GM12878 (cell line): Measurements from ENCODE around the gene MAP4K2. TPM values are rescaled to one million over a fixed set of nuclear protein-coding genes. Genes with fewer than 3 reads are reported as not detected.
A peak's percentile ranks its signal among the peaks of the same experiment; 100 is the strongest.

Source experiments
- ATAC-seq: fragments of 200-7000 bp; cut with Tn5 transposase; 3 replicates; pipeline ENCODE4 v1.9.1; 2020; ENCODE audit warnings: mild to moderate bottlenecking, moderate library complexity
- BruUV-seq: library from RNA; stranded (reverse); fragments of 400-500 nt; replicated peaks from 2 replicates; lab custom pipeline; 2021; lab: Mats Ljungman, UMichigan
- CTCF ChIA-PET: fragments of 300-600 bp; sonication (Branson Sonifier 250); formaldehyde crosslinking; extraction: SDS; loops from one replicate; lab custom pipeline; 2021; ENCODE audit warnings: inconsistent platforms; lab: Yijun Ruan, JAX
- POLR2A ChIA-PET: fragments of 350-600 bp; formaldehyde crosslinking; extraction: SDS; loops from one replicate; lab custom pipeline; 2021; ENCODE audit warnings: inconsistent platforms; lab: Charles Lee
- RAD21 ChIA-PET: fragments of 300-600 bp; sonication (Branson Sonifier 250); formaldehyde crosslinking; loops from one replicate; lab custom pipeline; 2023; ENCODE audit warnings: antibody characterized with exemption; ENCODE audit not compliant: unreplicated experiment; lab: Charles Lee
- SMC1A ChIA-PET: fragments of 300-600 bp; sonication (Branson Sonifier 250); formaldehyde crosslinking; loops from one replicate; lab custom pipeline; 2023; ENCODE audit not compliant: unreplicated experiment, uncharacterized antibody; lab: Charles Lee
- DNase-seq: peaks from one replicate; pipeline ENCODE4 v3.0.0-alpha.2; 2011; ENCODE audit warnings: low read depth, low spot score
- FAIRE-seq: peaks from 3 replicates; lab custom pipeline; 2011; peaks lifted over from hg19 to GRCh38; lab: Jason Lieb, UNC
- H2AFZ ChIP-seq: 2 replicates; pipeline ENCODE4 v1.6.0; 2011; ENCODE audit warnings: low read depth, low read length, control low read depth; ENCODE audit not compliant: control insufficient read depth
- H3K27ac ChIP-seq: 2 replicates; pipeline ENCODE4 v1.5.1; 2011; ENCODE audit warnings: control low read depth; ENCODE audit not compliant: control insufficient read depth, insufficient read depth
- H3K27me3 ChIP-seq, 2 experiments: replicated peaks in 1 of 2; 2 replicates each; pipeline versions ENCODE4 v1.6.0 to v1.6.1; 2011; ENCODE audit warnings: low read length in 1 of 2; ENCODE audit not compliant: control insufficient read depth in 2 of 2, insufficient read depth in 2 of 2
- H3K36me3 ChIP-seq, 2 experiments: 2 replicates each; pipeline ENCODE4 v1.5.1; 2011; ENCODE audit warnings: low read length in 1 of 2; ENCODE audit not compliant: control insufficient read depth in 2 of 2, insufficient read depth in 2 of 2
- H3K4me1 ChIP-seq: 2 replicates; pipeline ENCODE4 v1.6.1; 2011; ENCODE audit warnings: mild to moderate bottlenecking, low read length, moderate library complexity, mixed read lengths; ENCODE audit not compliant: control insufficient read depth, insufficient read depth
- H3K4me2 ChIP-seq: 2 replicates; pipeline ENCODE4 v1.6.0; 2011; ENCODE audit warnings: control low read depth; ENCODE audit not compliant: control insufficient read depth, insufficient read depth
- H3K4me3 ChIP-seq: fragments of 200-600 bp; sonication (generic); 2 replicates; pipeline ENCODE4 v1.5.1; 2016
- H3K79me2 ChIP-seq: 2 replicates; pipeline ENCODE4 v1.6.0; 2011; ENCODE audit warnings: low read length; ENCODE audit not compliant: control insufficient read depth, insufficient read depth
- H3K9ac ChIP-seq: 2 replicates; pipeline ENCODE4 v1.8.0; 2011; ENCODE audit warnings: low read length, control low read depth, mixed read lengths; ENCODE audit not compliant: control insufficient read depth, insufficient read depth
- H3K9me3 ChIP-seq: replicated peaks from 3 replicates; pipeline ENCODE4 v1.5.1; 2011; ENCODE audit warnings: mild to moderate bottlenecking, low read length; ENCODE audit not compliant: control insufficient read depth, insufficient read depth
- H4K20me1 ChIP-seq: 2 replicates; pipeline ENCODE4 v1.6.0; 2011; ENCODE audit not compliant: control insufficient read depth, insufficient read depth
- E4F1 ChIP-seq: fragments of 450-650 bp; IDR thresholded peaks from 2 replicates; pipeline ENCODE4 v1.6.1; 2018; ENCODE audit warnings: borderline replicate concordance, mild to moderate bottlenecking; ENCODE audit not compliant: partially characterized antibody
- IKZF2 ChIP-seq, 2 experiments: fragments of 450-650 bp; IDR thresholded peaks; 2 replicates each; pipeline ENCODE4 v1.6.1; 2017; ENCODE audit warnings: mild to moderate bottlenecking in 2 of 2, moderate library complexity in 2 of 2
- JUNB ChIP-seq: IDR thresholded peaks from 2 replicates; pipeline ENCODE4 v1.6.1; 2016; ENCODE audit warnings: antibody characterized with exemption, mild to moderate bottlenecking
- KAT2A ChIP-seq: conservative IDR thresholded peaks from 2 replicates; pipeline ENCODE4 v1.6.1; 2011; ENCODE audit warnings: low read depth, low read length; ENCODE audit not compliant: control insufficient read depth
- NKRF ChIP-seq: fragments of 450-650 bp; conservative IDR thresholded peaks from 2 replicates; pipeline ENCODE4 v1.6.1; 2017; ENCODE audit warnings: mild to moderate bottlenecking, moderate library complexity
- NR2F1 ChIP-seq: fragments of 450-650 bp; conservative IDR thresholded peaks from 2 replicates; pipeline ENCODE4 v1.6.1; 2017; ENCODE audit warnings: mild to moderate bottlenecking
- TCF12 ChIP-seq: IDR thresholded peaks from 2 replicates; pipeline ENCODE4 v1.6.1; 2011; ENCODE audit warnings: low read depth, mild to moderate bottlenecking, low read length
- YY1 ChIP-seq: IDR thresholded peaks from 2 replicates; pipeline ENCODE4 v1.6.1; 2011; ENCODE audit warnings: low read depth, mild to moderate bottlenecking, low read length
- ZNF687 ChIP-seq: fragments of 450-650 bp; IDR thresholded peaks from 2 replicates; pipeline ENCODE4 v1.6.1; 2017; ENCODE audit warnings: mild to moderate bottlenecking, moderate library complexity
- WGBS: methylation state at CpG from one replicate; pipeline ENCODE4 v1.1.6; 2016; ENCODE audit warnings: low lambda C conversion rate; ENCODE audit not compliant: insufficient replicate concordance, insufficient coverage; ENCODE audit errors: missing lambda C conversion rate; 5-methylcytosine and 5-hydroxymethylcytosine counted together
- in situ Hi-C: fragments of 300-500 bp; cut with MboI; formaldehyde crosslinking; loops from 9 replicates; pipeline ENCODE4 v1.14.3; 2018; ENCODE audit warnings: mixed read lengths
- intact Hi-C: fragments of 100-400 bp; cut with micrococcal nuclease; formaldehyde crosslinking; loops from one replicate; pipeline ENCODE4 v1.14.2; 2022; ENCODE audit not compliant: unreplicated experiment
- polyA plus RNA-seq, 11 experiments: library from polyadenylated mRNA; depleted of rRNA in 4 of 11; unstranded in 6 of 11; stranded (reverse) in 5 of 11; fragments of >200 nt; fragmentation: Nextera tagmentation in 4 of 11; fragmentation: Illumina TruSeq in 1 of 11; extraction: Ambion mirVana in 4 of 11; extraction: Trizol in 1 of 11; gene quantifications; 1 replicate in 1 of 11; 2 replicates in 10 of 11; pipeline versions ENCODE4 v1.2.1 to v1.2.3, GENCODE V29; 2011 to 2016; ENCODE audit warnings: inconsistent platforms in 2 of 11, missing spikeins in 2 of 11, low read depth in 1 of 11
- total RNA-seq, 4 experiments: library from RNA; depleted of rRNA in 3 of 4; stranded (reverse); fragments of >200 nt in 3 of 4; fragmentation: Illumina TruSeq in 1 of 4; extraction: Trizol in 1 of 4; gene quantifications; 2 replicates each; pipeline versions ENCODE4 v1.2.1 to v1.2.3, GENCODE V29; 2013 to 2021

The MAP4K2 gene
- total and polyA plus RNA-seq, 10 of the 15 experiments (the other 5 are each of a cell fraction or from before 2014, with no cell fraction given), result 0.98 to 78.1 (median 48.9) TPM

- TF ChIP-seq NKRF, result no peak
- TF ChIP-seq NR2F1, result 0 out of 2 replicates have a peak, but pooled peaks have one; percentile 35
- no peak for TF ChIP-seq JUNB
Observed at GRCh38 chr11:64800303-64801157, 2.5 kb downstream of the MAP4K2 start (continued).

GRCh38 chr11:64799623-64800302, 3.3 kb downstream of the MAP4K2 start:
- H4K20me1 ChIP-seq, result no peaks in the 10 kb centered on the region
- H3K9ac ChIP-seq, result peak overlapping the region; percentile 48; the same call in 1 of the 2 replicates
- ChIA-PET CTCF (interaction anchor here (0.6 to 5.8 kb wide), 12 partner anchors 11 to 227 kb away, joined by 3 to 41 read pairs (median 3); partner anchors contain the start of genes CDC42BPG, MEN1, RASGRP2 and SF1), POLR2A (interaction anchor here (0.5 to 5.4 kb wide), 6 partner anchors 16 to 442 kb away, joined by 3 to 33 read pairs (median 3); partner anchors contain the start of gene SF1), RAD21 (interaction anchor here (0.6 to 2.0 kb wide), 5 partner anchors 11 to 75 kb away, joined by 3 to 10 read pairs (median 4); partner anchors contain the start of gene SF1), SMC1A (interaction anchor here (0.8 to 2.6 kb wide), 8 partner anchors 13 to 266 kb away, joined by 3 to 9 read pairs (median 4); partner anchors contain the start of gene SF1)
- H3K27ac ChIP-seq, result peak overlapping the region; percentile 57
- H3K79me2 ChIP-seq, result peaks cover 30% of the 10 kb centered on the region
- intact Hi-C loops (no loop called here), in situ Hi-C loops (no loop called here)
- H2AFZ ChIP-seq, result peak overlapping the region; percentile 7; the same call in 1 of the 2 replicates
- FAIRE-seq (peak; percentile 80), DNase-seq (no peak), ATAC-seq (peak; percentile 65)
- peaks cover 37% of the 10 kb centered on the region for H3K4me1 ChIP-seq
- H3K27me3 ChIP-seq, result no peaks in the 10 kb centered on the region
- H3K36me3 ChIP-seq, result peaks cover 6 to 16% of the 10 kb centered on the region in 2 experiments; a peak in 3 of 4 replicates
- no peaks in the 10 kb centered on the region for H3K9me3 ChIP-seq
- 8% methylated on average over 13 of the region's 14 CpGs for WGBS
- H3K4me3 ChIP-seq, result peak overlapping the region; percentile 35; the same call in 1 of the 2 replicates
- H3K4me2 ChIP-seq, result peak overlapping the region; percentile 87
- no TSS peak for BruUV-seq
- TF ChIP-seq KAT2A (no peak), E4F1 (no peak), IKZF2 (IDR thresholded peaks at IDR 0.05) (peak in 1 of 2 experiments; percentile 22; a peak in 1 of 4 replicates), ZNF687 (peak; percentile 44), YY1 (peak; percentile 64), TCF12 (0 out of 2 replicates have a peak, but pooled peaks have one; percentile 24)
